Karpas-422 (cell line): ENCODE measurements around the gene UBE2V1. TPM values are rescaled to one million over a fixed set of nuclear protein-coding genes. Genes with fewer than 3 reads are reported as not detected.

Experiments
- DNase-seq: peaks from one replicate; pipeline ENCODE4 v3.0.0-alpha.2; 2015
- H2AFZ ChIP-seq: fragments of 200-600 bp; sonication (generic); 2 replicates; pipeline ENCODE4 v1.6.1; 2014; ENCODE audit warnings: antibody characterized with exemption, low read length, mixed read lengths
- H3K27ac ChIP-seq: fragments of 200-600 bp; sonication (generic); 2 replicates; pipeline ENCODE4 v1.5.1; 2014; ENCODE audit warnings: mild to moderate bottlenecking, low read length, moderate library complexity
- H3K27me3 ChIP-seq: fragments of 200-600 bp; sonication (generic); 2 replicates; pipeline ENCODE4 v1.6.1; 2014; ENCODE audit warnings: low read length, mixed read lengths
- H3K36me3 ChIP-seq: fragments of 200-600 bp; sonication (generic); 2 replicates; pipeline ENCODE4 v1.6.1; 2014; ENCODE audit warnings: low read length, mixed read lengths; ENCODE audit not compliant: insufficient read depth
- H3K4me1 ChIP-seq: fragments of 200-600 bp; sonication (generic); 2 replicates; pipeline ENCODE4 v1.6.1; 2014; ENCODE audit warnings: mild to moderate bottlenecking, low read length, mixed read lengths
- H3K4me2 ChIP-seq: fragments of 200-600 bp; sonication (generic); 2 replicates; pipeline ENCODE4 v1.6.1; 2014; ENCODE audit warnings: low read length, low read depth, mild to moderate bottlenecking; ENCODE audit not compliant: poor library complexity, severe bottlenecking
- H3K4me3 ChIP-seq: fragments of 200-600 bp; sonication (generic); 2 replicates; pipeline ENCODE4 v1.5.1; 2014; ENCODE audit warnings: mild to moderate bottlenecking, antibody characterized with exemption, low read length, mixed read lengths
- H3K79me2 ChIP-seq: fragments of 200-600 bp; sonication (generic); 2 replicates; pipeline ENCODE4 v1.6.1; 2014; ENCODE audit warnings: mild to moderate bottlenecking, low read length, mixed read lengths
- H3K9ac ChIP-seq: fragments of 200-600 bp; sonication (generic); 2 replicates; pipeline ENCODE4 v1.6.0; 2014; ENCODE audit warnings: low read length
- H3K9me2 ChIP-seq: fragments of 200-600 bp; sonication (generic), shearing (Covaris generic); replicated peaks from 2 replicates; pipeline ENCODE4 v1.6.0; 2014; ENCODE audit warnings: mild to moderate bottlenecking, low read length, moderate library complexity; ENCODE audit not compliant: insufficient read depth
- H3K9me3 ChIP-seq: fragments of 300-700, 200-600 bp; sonication (generic); 2 replicates; pipeline ENCODE4 v1.6.1; 2014; ENCODE audit warnings: low read length, mixed read lengths
- H4K20me1 ChIP-seq: fragments of 200-600 bp; sonication (generic); 2 replicates; pipeline ENCODE4 v1.6.1; 2014; ENCODE audit warnings: mild to moderate bottlenecking, antibody characterized with exemption, low read length, low read depth; ENCODE audit not compliant: insufficient read depth
- total RNA-seq: library from RNA; depleted of rRNA; stranded (reverse); fragments of >200 nt; shearing (Covaris generic); gene quantifications from 2 replicates; pipeline ENCODE4 v1.2.3, GENCODE V29; 2014; ENCODE audit warnings: low replicate concordance

UBE2V1 gene
- total RNA-seq, 1 experiment from 2014 or later = 95.6 TPM

DNA sequence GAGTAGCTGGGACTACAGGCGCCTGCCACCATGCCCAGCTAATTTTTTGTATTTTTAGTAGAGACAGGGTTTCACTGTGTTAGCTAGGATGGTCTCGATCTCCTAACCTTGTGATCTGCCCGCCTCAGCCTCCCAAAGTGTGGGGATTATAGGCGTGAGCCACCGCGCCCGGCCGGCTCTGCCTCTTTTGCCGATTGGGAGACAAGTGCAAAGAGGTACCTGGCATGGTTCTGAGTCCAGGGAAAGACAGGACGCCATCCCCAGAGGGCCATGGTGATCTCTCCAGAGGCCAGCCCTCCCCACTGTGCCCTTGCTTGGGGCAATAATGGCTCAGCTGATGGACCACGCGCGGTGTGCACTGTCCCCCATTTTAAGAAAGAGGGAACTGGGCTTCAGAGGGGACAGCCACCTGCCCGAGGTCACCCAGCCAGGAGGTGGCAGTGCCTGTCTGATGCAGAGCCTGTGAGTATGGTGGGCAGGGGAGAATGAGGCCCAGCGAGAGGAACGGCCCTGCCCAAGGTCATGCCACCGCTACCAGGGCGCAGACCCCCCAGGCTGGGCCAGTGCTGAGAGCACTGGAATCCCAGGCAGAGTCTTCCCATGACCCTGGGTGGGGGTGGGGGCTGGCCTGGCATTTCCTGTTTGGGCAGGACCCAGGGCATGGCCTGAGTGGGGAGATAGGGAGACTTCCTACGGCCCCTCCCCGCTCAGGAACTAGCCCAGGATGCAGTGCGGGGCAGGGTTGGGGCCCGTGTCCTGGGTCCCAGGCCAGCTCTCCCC lies 69.2 kb downstream of the UBE2V1 start:
- Histone ChIP-seq H3K9me3 (no peaks in the 10 kb centered on the region), H4K20me1 (no peaks in the 10 kb centered on the region), H3K4me2 (no peak overlapping the region), H3K9me2 (no peaks in the 10 kb centered on the region), H3K4me3 (no peak overlapping the region), H3K27ac (no peak overlapping the region), H3K27me3 (no peaks in the 10 kb centered on the region), H3K9ac (no peak overlapping the region), H2AFZ (no peak overlapping the region), H3K4me1 (peaks cover 8% of the 10 kb centered on the region), H3K79me2 (no peaks in the 10 kb centered on the region), H3K36me3 (no peaks in the 10 kb centered on the region)
- no peak for DNase-seq

GRCh38 chr20:50042370-50043313 lies 70.3 kb downstream of the UBE2V1 start:
- Histone ChIP-seq H3K36me3 (no peaks in the 10 kb centered on the region), H3K27ac (no peak overlapping the region), H3K4me1 (peaks cover 8% of the 10 kb centered on the region), H3K9me3 (no peaks in the 10 kb centered on the region), H3K4me2 (no peak overlapping the region), H3K9me2 (no peaks in the 10 kb centered on the region), H2AFZ (no peak overlapping the region), H3K79me2 (no peaks in the 10 kb centered on the region), H3K9ac (no peak overlapping the region), H3K27me3 (no peaks in the 10 kb centered on the region), H3K4me3 (no peak overlapping the region), H4K20me1 (no peaks in the 10 kb centered on the region)
- DNase-seq = no peak

GRCh38 chr20:50041246-50041873 lies 71.6 kb downstream of the UBE2V1 start:
- H3K79me2 ChIP-seq = no peaks in the 10 kb centered on the region
- peak; percentile 67 for DNase-seq
- no peak overlapping the region for H3K4me3 ChIP-seq
- no peaks in the 10 kb centered on the region for H4K20me1 ChIP-seq
- peak overlapping the region; percentile 79; the same call in 1 of the 2 replicates for H2AFZ ChIP-seq
- no peak overlapping the region for H3K27ac ChIP-seq
- H3K36me3 ChIP-seq = no peaks in the 10 kb centered on the region
- H3K9me2 ChIP-seq = no peaks in the 10 kb centered on the region
- H3K4me2 ChIP-seq = peak overlapping the region; percentile 47
- no peaks in the 10 kb centered on the region for H3K9me3 ChIP-seq
- H3K9ac ChIP-seq = peak overlapping the region; percentile 14; the same call in 1 of the 2 replicates
- peaks cover 8% of the 10 kb centered on the region for H3K4me1 ChIP-seq
- no peaks in the 10 kb centered on the region for H3K27me3 ChIP-seq

GRCh38 chr20:50040432-50041245 lies 72.3 kb downstream of the UBE2V1 start:
- Histone ChIP-seq H3K4me1 (peaks cover 8% of the 10 kb centered on the region), H3K36me3 (no peaks in the 10 kb centered on the region), H3K4me2 (no peak overlapping the region), H4K20me1 (no peaks in the 10 kb centered on the region), H3K9ac (0 out of 2 replicates have a peak overlapping the region, but pooled peaks have one; percentile 14), H3K9me3 (no peaks in the 10 kb centered on the region), H3K27ac (no peak overlapping the region), H3K27me3 (no peaks in the 10 kb centered on the region), H3K4me3 (no peak overlapping the region), H2AFZ (no peak overlapping the region), H3K79me2 (no peaks in the 10 kb centered on the region), H3K9me2 (no peaks in the 10 kb centered on the region)
- DNase-seq = no peak

- no peaks in the 10 kb centered on the region for H3K9me3 ChIP-seq
- peaks cover 8% of the 10 kb centered on the region for H3K4me1 ChIP-seq
- no peaks in the 10 kb centered on the region for H3K27me3 ChIP-seq
- no peaks in the 10 kb centered on the region for H3K36me3 ChIP-seq
- H3K27ac ChIP-seq = no peak overlapping the region
- DNase-seq = no peak
- no peak overlapping the region for H2AFZ ChIP-seq
- no peaks in the 10 kb centered on the region for H3K79me2 ChIP-seq
- no peak overlapping the region for H3K4me3 ChIP-seq
- H3K9ac ChIP-seq = no peak overlapping the region
- H3K9me2 ChIP-seq = no peaks in the 10 kb centered on the region
- H3K4me2 ChIP-seq = no peak overlapping the region
- H4K20me1 ChIP-seq = no peaks in the 10 kb centered on the region
These were observed 73.1 kb downstream of the UBE2V1 start for GRCh38 chr20:50039706-50040431.

DNA sequence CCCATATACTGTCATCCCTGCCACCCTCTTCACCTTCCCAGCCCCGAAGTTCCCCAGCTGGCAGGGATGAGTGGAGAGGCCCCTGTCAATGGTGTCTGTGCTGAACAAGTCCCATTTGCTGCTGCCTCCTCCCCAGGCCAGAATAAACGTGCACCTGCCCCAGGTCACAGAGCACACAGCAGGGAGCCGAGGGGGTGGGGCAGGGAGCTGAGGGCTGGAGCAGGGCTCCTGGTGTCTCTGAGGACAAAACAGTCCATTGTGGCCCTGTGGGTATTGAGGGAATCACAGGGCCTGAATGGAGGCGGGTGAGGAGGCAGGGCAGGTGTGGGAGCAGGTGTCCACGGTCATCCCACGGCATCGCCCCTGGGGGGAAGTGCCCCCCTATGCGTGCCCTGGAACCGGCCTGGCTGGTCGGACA lies 74.4 kb downstream of the UBE2V1 start:
- H3K4me2 ChIP-seq = no peak overlapping the region
- H3K27ac ChIP-seq = no peak overlapping the region
- no peaks in the 10 kb centered on the region for H3K27me3 ChIP-seq
- no peaks in the 10 kb centered on the region for H3K9me3 ChIP-seq
- no peak overlapping the region for H3K9ac ChIP-seq
- no peaks in the 10 kb centered on the region for H4K20me1 ChIP-seq
- H3K36me3 ChIP-seq = no peaks in the 10 kb centered on the region
- no peak overlapping the region for H2AFZ ChIP-seq
- peaks cover 8% of the 10 kb centered on the region for H3K4me1 ChIP-seq
- no peak overlapping the region for H3K4me3 ChIP-seq
- no peaks in the 10 kb centered on the region for H3K9me2 ChIP-seq
- no peak for DNase-seq
- H3K79me2 ChIP-seq = no peaks in the 10 kb centered on the region

GRCh38 chr20:50038169-50038568 lies 74.8 kb downstream of the UBE2V1 start:
- no peak overlapping the region for H2AFZ ChIP-seq
- H3K4me1 ChIP-seq = peaks cover 8% of the 10 kb centered on the region
- H3K79me2 ChIP-seq = no peaks in the 10 kb centered on the region
- no peaks in the 10 kb centered on the region for H3K9me3 ChIP-seq
- no peaks in the 10 kb centered on the region for H3K9me2 ChIP-seq
- no peaks in the 10 kb centered on the region for H3K27me3 ChIP-seq
- no peaks in the 10 kb centered on the region for H4K20me1 ChIP-seq
- no peak for DNase-seq
- H3K27ac ChIP-seq = no peak overlapping the region
- no peaks in the 10 kb centered on the region for H3K36me3 ChIP-seq
- H3K9ac ChIP-seq = no peak overlapping the region
- no peak overlapping the region for H3K4me2 ChIP-seq
- no peak overlapping the region for H3K4me3 ChIP-seq
